Measurements from ENCODE around the gene ACRBP. TPM values are rescaled to one million over a fixed set of nuclear protein-coding genes. Genes with fewer than 3 reads are reported as not detected.

Gene ACRBP
- total RNA-seq, 4 donors from 2014 or later = 0.35 to 4.0 (median 3.2) TPM; not detected in 1

DNA sequence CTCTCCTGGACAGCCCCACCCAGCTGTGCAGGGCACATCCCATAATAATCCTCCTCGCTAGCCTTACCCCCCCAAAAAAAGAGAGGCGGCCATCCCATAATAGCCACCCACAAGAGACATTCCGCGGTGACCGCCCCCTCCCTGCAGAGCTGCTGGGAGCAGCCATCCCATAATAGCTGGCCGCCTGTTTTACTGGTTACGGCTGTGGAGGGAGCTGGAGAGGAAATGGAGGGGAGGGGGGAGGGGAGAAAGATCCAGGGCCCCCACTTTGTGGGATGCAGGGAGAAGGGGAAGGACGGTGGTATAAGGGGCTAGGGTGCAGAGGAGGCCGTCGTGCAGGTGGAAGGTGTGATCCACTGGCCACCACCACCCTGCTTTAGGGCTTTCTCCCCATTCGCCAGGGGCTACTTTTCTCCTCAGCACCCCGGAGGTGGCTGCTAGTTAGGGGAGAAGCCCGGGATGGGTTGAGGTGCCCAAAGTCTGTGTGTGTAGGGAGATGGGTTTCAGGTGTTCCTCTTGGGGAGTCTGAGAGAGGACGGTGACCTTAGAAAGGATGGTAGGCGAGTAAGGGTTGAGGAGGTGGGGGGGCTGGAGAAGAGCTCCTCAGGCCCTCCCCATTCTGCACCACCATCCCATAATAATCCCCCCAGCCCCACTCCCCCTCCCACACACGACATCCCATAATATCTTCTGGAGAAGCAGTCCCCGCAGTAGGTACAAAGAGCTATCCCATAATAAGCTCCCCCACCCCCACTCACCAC, 34.0 kb downstream of the ACRBP start:
- TF ChIP-seq, protein P1, sequence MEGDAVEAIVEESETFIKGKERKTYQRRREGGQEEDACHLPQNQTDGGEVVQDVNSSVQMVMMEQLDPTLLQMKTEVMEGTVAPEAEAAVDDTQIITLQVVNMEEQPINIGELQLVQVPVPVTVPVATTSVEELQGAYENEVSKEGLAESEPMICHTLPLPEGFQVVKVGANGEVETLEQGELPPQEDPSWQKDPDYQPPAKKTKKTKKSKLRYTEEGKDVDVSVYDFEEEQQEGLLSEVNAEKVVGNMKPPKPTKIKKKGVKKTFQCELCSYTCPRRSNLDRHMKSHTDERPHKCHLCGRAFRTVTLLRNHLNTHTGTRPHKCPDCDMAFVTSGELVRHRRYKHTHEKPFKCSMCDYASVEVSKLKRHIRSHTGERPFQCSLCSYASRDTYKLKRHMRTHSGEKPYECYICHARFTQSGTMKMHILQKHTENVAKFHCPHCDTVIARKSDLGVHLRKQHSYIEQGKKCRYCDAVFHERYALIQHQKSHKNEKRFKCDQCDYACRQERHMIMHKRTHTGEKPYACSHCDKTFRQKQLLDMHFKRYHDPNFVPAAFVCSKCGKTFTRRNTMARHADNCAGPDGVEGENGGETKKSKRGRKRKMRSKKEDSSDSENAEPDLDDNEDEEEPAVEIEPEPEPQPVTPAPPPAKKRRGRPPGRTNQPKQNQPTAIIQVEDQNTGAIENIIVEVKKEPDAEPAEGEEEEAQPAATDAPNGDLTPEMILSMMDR (IDR thresholded peaks at IDR 0.05) = no peak
- no peak for TF ChIP-seq POLR2A (IDR thresholded peaks at IDR 0.05)
- Histone ChIP-seq H3K4me1 (peaks cover 26 to 42% (median 30%) of the 10 kb centered on the region in 3 donors), H3K4me3 (peak overlapping the region in 3 of 4 donors; percentile 28 to 57 (median 31)), H3K9me3 (no peaks in the 10 kb centered on the region), H3K27ac (peak overlapping the region; percentile 81 to 97 (median 94)), H3K36me3 (no peaks in the 10 kb centered on the region), H3K27me3 (no peaks in the 10 kb centered on the region)
- WGBS, 2 donors = 3 to 19% methylated on average over 9 to 11 of the region's 17 CpGs
- no peak for DNase-seq
- intact Hi-C loops (cut with DNase I) = loop anchor here (10.0 kb wide), 1 partner anchor 52 kb away; the partner anchor contains the start of gene ING4

DNA sequence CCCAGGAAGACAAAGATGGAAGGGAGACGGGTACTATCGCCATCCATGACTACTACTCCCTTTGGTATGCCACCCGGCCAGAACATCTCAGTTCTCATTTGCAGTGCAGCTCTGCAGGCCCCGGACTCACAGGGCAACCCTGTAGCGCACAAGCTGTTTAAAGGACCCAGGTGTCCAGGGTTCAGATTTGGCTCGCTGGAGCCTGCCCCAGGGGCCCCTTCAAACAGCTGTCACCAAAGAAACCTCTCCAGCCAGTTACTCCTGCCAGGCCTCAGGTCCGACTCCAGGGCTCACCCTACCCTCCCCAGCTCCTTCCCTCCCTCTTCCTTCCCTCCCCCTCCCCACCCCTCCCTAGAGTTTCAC, 34.6 kb downstream of the ACRBP start:
- Histone ChIP-seq H3K4me1 (peaks cover 31 to 48% (median 35%) of the 10 kb centered on the region in 3 donors), H3K9me3 (no peaks in the 10 kb centered on the region), H3K4me3 (peak overlapping the region in 3 of 4 donors; percentile 28 to 57 (median 31)), H3K36me3 (no peaks in the 10 kb centered on the region), H3K27ac (peak overlapping the region; percentile 81 to 97 (median 94)), H3K27me3 (no peaks in the 10 kb centered on the region)
- 22 to 25% methylated on average over 5 to 7 of the region's 7 CpGs for WGBS, 2 donors
- no peak for DNase-seq
- TF ChIP-seq, protein P1 (IDR thresholded peaks at IDR 0.05) = no peak
- TF ChIP-seq POLR2A (IDR thresholded peaks at IDR 0.05) = no peak
- intact Hi-C loops (cut with DNase I) = loop anchor here (10.0 kb wide), 1 partner anchor 52 kb away; the partner anchor contains the start of gene ING4

DNA sequence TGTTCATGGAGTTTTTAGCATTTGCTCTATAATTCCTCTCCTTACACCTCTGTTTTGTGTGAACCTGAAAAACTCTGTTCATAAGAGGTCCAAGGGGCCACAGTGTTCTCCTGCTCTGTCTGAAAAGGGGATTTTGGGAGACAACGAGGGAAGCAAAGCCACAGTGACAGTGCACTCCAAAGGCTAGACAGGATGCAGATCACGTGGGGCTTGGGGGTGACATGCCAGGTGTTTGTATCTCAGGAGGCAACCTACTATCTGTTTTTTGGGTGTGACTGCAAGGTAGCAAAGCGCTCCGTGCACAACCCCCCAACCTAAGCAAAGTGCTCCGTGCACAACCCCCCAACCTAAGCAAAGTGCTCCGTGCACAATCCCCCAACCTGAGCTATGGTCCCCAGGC, 35.0 kb downstream of the ACRBP start:
- peaks cover 31 to 49% (median 36%) of the 10 kb centered on the region in 3 donors for H3K4me1 ChIP-seq
- H3K27me3 ChIP-seq = no peaks in the 10 kb centered on the region
- H3K9me3 ChIP-seq = no peaks in the 10 kb centered on the region
- TF ChIP-seq, protein P1 (IDR thresholded peaks at IDR 0.05) = no peak
- TF ChIP-seq POLR2A (IDR thresholded peaks at IDR 0.05) = no peak
- 47 to 60% methylated on average over 1 to 5 of the region's 6 CpGs for WGBS, 2 donors
- peak overlapping the region in 1 of 4 donors; percentile 57 for H3K4me3 ChIP-seq
- peak overlapping the region; percentile 81 to 97 (median 94) for H3K27ac ChIP-seq
- no peaks in the 10 kb centered on the region for H3K36me3 ChIP-seq
- DNase-seq = no peak
- intact Hi-C loops (cut with DNase I) = loop anchor here (10.0 kb wide), 1 partner anchor 53 kb away; the partner anchor contains the start of gene ING4

DNA sequence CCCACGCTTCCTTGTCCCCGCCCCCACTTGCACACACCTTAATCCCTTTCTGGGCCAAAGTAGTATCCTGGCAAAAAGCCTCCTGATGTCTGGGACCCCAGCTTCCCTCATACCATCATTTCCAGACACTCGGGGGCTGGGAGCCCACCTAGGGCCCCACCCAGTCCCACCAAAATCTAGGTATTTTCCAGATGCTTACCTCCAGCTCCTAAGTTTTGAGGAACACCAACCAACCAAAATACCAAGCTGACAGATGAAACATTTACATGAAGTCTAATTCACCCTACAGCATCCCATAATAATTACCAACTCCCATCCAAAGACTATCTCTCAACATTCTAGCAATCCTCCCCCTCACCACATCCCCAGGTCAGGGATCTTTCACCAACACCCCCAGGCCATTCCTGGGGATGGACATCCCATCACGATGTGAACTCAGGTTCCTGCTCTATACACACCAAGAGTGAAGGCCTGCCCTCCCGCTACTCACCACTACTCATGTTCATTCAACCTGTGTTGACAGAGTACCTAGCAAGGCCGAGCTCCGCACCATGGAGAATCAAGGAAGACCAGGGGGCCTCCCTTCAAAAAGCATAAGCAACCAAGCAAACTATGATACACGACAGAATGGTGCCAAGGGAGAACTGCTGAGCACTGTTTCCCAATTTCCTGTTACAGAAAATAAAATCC, 38.5 kb downstream of the ACRBP start:
- TF ChIP-seq, protein P1 (IDR thresholded peaks at IDR 0.05) = no peak
- no peak for TF ChIP-seq POLR2A (IDR thresholded peaks at IDR 0.05)
- H3K4me3 ChIP-seq = no peak overlapping the region
- H3K9me3 ChIP-seq = no peaks in the 10 kb centered on the region
- H3K36me3 ChIP-seq = no peaks in the 10 kb centered on the region
- DNase-seq = no peak
- H3K4me1 ChIP-seq = peaks cover 32 to 61% (median 44%) of the 10 kb centered on the region in 3 donors
- H3K27ac ChIP-seq = peak overlapping the region; percentile 69 to 99 (median 99)
- H3K27me3 ChIP-seq = no peaks in the 10 kb centered on the region
- WGBS, 2 donors = 46 to 52% methylated on average over 6 to 8 of the region's 8 CpGs
- intact Hi-C loops (cut with DNase I) = no loop called here

Measured in esophagus squamous epithelium (tissue), 5 donors.